Measurements from ENCODE around the gene SMARCD2.

GRCh38 chr17:63792055-63792729 is 50.3 kb downstream of the SMARCD2 start:
- TF ChIP-seq CTCF (IDR thresholded peaks at IDR 0.05) (no peak), POLR2AphosphoS5 (IDR thresholded peaks at IDR 0.05) (no peak)
